ENCODE data around the gene NR1I3.
A peak's percentile ranks its signal among the peaks of the same experiment; 100 is the strongest.
"Not testable (repeated sequence)": the region's sequence is repeated elsewhere in the genome, so short reads cannot be mapped to it uniquely, and the experiment has no call there.

NR1I3 gene

GRCh38 chr1:161260376-161261260 lies 22.6 kb upstream of the NR1I3 start:
- no peak for TF ChIP-seq CTCF (IDR thresholded peaks at IDR 0.05; ENCODE audit: low read depth, low read length)
- no peak for DNase-seq (ENCODE audit: low read depth in 2 of 2)
- H3K4me3 ChIP-seq (replicated peaks in 1 of 2; ENCODE audit: low read depth in 2 of 2, low read length in 2 of 2): no peak overlapping the region

- H3K4me3 ChIP-seq (replicated peaks in 1 of 2; ENCODE audit: low read depth in 2 of 2, low read length in 2 of 2): no peak overlapping the region
- TF ChIP-seq CTCF (IDR thresholded peaks at IDR 0.05; ENCODE audit: low read depth, low read length): no peak
- DNase-seq (ENCODE audit: low read depth in 2 of 2): no peak
Measured at GRCh38 chr1:161259765-161260164, 21.8 kb upstream of the NR1I3 start.

- no peak for DNase-seq (ENCODE audit: low read depth in 2 of 2)
- H3K4me3 ChIP-seq (replicated peaks in 1 of 2; ENCODE audit: low read depth in 2 of 2, low read length in 2 of 2): no peak overlapping the region
- no peak for TF ChIP-seq CTCF (IDR thresholded peaks at IDR 0.05; ENCODE audit: low read depth, low read length)
Measured at GRCh38 chr1:161259345-161259702, 21.3 kb upstream of the NR1I3 start.

GRCh38 chr1:161258439-161259344 lies 20.7 kb upstream of the NR1I3 start, which contains the start of gene PCP4L1:
PCP4L1 (plus strand) TSS chr1:161258745; CDS start chr1:161258975, 230 bp downstream.
- peak within 1 kb of the TSS; percentile 46 to 57 for H3K4me3 ChIP-seq (replicated peaks in 1 of 2; ENCODE audit: low read depth in 2 of 2, low read length in 2 of 2)
- TF ChIP-seq CTCF (IDR thresholded peaks at IDR 0.05; ENCODE audit: low read depth, low read length): no peak
- DNase-seq (ENCODE audit: low read depth in 2 of 2): peak; percentile 67

GRCh38 chr1:161257109-161257508 lies 19.1 kb upstream of the NR1I3 start:
- H3K4me3 ChIP-seq (replicated peaks in 1 of 2; ENCODE audit: low read depth in 2 of 2, low read length in 2 of 2); DNase-seq (ENCODE audit: low read depth in 2 of 2): not testable (repeated sequence)

GRCh38 chr1:161255955-161256520 lies 18.0 kb upstream of the NR1I3 start:
- not testable (repeated sequence) for H3K4me3 ChIP-seq (replicated peaks in 1 of 2; ENCODE audit: low read depth in 2 of 2, low read length in 2 of 2); DNase-seq (ENCODE audit: low read depth in 2 of 2)

- not testable (repeated sequence) for DNase-seq (ENCODE audit: low read depth in 2 of 2)
Measured at GRCh38 chr1:161255302-161255701, 17.3 kb upstream of the NR1I3 start.

GRCh38 chr1:161251579-161251978 lies 13.6 kb upstream of the NR1I3 start:
- TF ChIP-seq CTCF (IDR thresholded peaks at IDR 0.05; ENCODE audit: low read depth, low read length): no peak
- no peak overlapping the region for H3K4me3 ChIP-seq (replicated peaks in 1 of 2; ENCODE audit: low read depth in 2 of 2, low read length in 2 of 2)
- DNase-seq (ENCODE audit: low read depth in 2 of 2): no peak

More at GRCh38 chr1:161255302-161255701, 17.3 kb upstream of the NR1I3 start:
- H3K4me3 ChIP-seq (replicated peaks in 1 of 2; ENCODE audit: low read depth in 2 of 2, low read length in 2 of 2): not testable (repeated sequence)

All from cardiac fibroblast (primary cell).